Skeletal muscle tissue (tissue), 4 donors: ENCODE data around the gene SLC16A10. TPM values are rescaled to one million over a fixed set of nuclear protein-coding genes. Genes with fewer than 3 reads are reported as not detected.
"Not testable (repeated sequence)": the region's sequence is repeated elsewhere in the genome, so short reads cannot be mapped to it uniquely, and the experiment has no call there.

Source experiments
- H3K27ac ChIP-seq: one replicate; pipeline ENCODE4 v1.7.0; 2013; ENCODE audit warnings: mild to moderate bottlenecking, low read depth, low read length, inconsistent platforms
- H3K27me3 ChIP-seq, 3 donors: one replicate each; pipeline ENCODE4 v1.7.0; 2013; ENCODE audit warnings: low read length in 3 of 3; ENCODE audit not compliant: control insufficient read depth in 3 of 3, insufficient read depth in 3 of 3
- H3K36me3 ChIP-seq, 3 donors: one replicate each; pipeline ENCODE4 v1.7.0; 2013; ENCODE audit warnings: low read length in 3 of 3; ENCODE audit not compliant: control insufficient read depth in 3 of 3, insufficient read depth in 3 of 3
- H3K4me1 ChIP-seq, 3 donors: one replicate each; pipeline ENCODE4 v1.7.0; 2013; ENCODE audit warnings: low read length in 3 of 3, mild to moderate bottlenecking in 3 of 3; ENCODE audit not compliant: control insufficient read depth in 3 of 3, insufficient read depth in 3 of 3
- H3K4me3 ChIP-seq, 3 donors: one replicate each; pipeline ENCODE4 v1.7.0; 2013; ENCODE audit warnings: low read length in 3 of 3
- H3K9ac ChIP-seq, 3 donors: one replicate each; pipeline ENCODE4 v1.7.0; 2013; ENCODE audit warnings: low read length in 3 of 3, mild to moderate bottlenecking in 3 of 3, moderate library complexity in 2 of 3, low read depth in 1 of 3
- H3K9me3 ChIP-seq, 3 donors: one replicate each; pipeline ENCODE4 v1.7.0; 2013; ENCODE audit warnings: low read length in 3 of 3; ENCODE audit not compliant: control insufficient read depth in 3 of 3
- total RNA-seq: library from RNA; depleted of rRNA; stranded (reverse); fragments of >200 nt; gene quantifications from one replicate; pipeline ENCODE4 v1.2.3, GENCODE V29; 2014
- donor health status: Osteomylitis.

The SLC16A10 gene
- total RNA-seq, 1 donor from 2014 or later, result 40.7 TPM

DNA sequence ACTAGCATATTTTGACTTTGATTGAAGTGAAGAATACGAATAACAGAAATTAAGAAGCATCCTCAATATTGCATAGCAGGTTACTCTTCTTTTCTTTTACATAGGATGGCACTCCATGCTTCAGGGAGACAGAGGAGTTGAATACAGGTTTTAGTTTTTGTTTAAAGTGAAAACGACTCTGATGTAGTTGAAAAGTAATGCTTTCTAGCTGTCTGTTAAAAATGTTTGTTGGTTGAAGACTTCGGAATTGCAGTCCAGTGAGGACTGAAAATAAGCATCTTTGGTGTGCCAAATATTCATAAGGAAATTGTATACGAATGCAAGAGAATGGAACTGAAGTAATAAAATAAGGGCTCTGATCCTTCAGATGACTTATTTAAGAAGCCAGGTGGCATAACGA is 618 bp upstream of the SLC16A10 start:
- Histone ChIP-seq H3K27ac (peak overlapping the region; percentile 59), H3K9ac (peak overlapping the region; percentile 69 to 86 (median 74)), H3K27me3 (peaks cover 0 to 6% (median 0%) of the 10 kb centered on the region in 3 donors), H3K36me3 (no peaks in the 10 kb centered on the region), H3K9me3 (no peaks in the 10 kb centered on the region), H3K4me1 (peaks cover 2 to 14% (median 4%) of the 10 kb centered on the region in 3 donors), H3K4me3 (peak overlapping the region; percentile 74 to 90 (median 82))

DNA sequence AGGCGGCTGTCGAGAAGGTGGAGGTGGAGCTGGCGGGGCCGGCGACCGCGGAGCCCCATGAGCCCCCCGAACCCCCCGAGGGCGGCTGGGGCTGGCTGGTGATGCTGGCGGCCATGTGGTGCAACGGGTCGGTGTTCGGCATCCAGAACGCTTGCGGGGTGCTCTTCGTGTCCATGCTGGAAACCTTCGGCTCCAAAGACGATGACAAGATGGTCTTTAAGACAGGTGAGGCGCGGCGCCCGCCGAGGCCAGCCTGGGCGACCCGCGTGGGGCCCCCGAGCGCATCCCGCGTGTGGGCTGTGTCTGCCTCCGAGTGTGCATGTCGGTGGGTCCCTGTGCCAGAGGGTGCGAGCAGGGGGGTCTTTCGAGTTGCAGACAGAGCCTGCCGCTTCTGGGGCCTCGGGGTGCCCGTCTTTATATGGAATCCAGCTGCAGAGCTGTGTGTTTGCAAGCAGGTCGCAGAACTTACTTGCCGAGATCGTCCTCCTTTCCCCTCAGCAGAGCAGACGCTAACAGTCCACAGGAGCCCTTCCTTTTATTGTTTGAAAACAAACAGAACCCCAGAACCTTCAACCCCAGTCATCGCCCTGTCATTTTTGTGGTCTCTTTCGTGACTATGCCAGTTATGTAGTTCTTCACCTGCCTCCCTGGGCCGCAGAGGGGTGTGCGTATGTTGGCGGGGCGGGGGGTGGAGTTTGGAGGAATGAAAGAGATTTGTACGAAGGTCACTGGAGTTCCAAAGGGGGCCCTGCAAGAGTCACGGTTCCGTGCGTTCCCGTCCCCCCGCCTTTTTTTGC is 766 bp downstream of the SLC16A10 start:
- H3K36me3 ChIP-seq, result no peaks in the 10 kb centered on the region
- H3K9ac ChIP-seq, result peak overlapping the region; percentile 77 to 86 (median 82)
- peak overlapping the region; percentile 82 to 90 (median 89) for H3K4me3 ChIP-seq
- peak overlapping the region; percentile 74 for H3K27ac ChIP-seq
- peaks cover 2 to 14% (median 4%) of the 10 kb centered on the region in 3 donors for H3K4me1 ChIP-seq
- H3K27me3 ChIP-seq, result peaks cover 0 to 6% (median 0%) of the 10 kb centered on the region in 3 donors
- H3K9me3 ChIP-seq, result no peaks in the 10 kb centered on the region

DNA sequence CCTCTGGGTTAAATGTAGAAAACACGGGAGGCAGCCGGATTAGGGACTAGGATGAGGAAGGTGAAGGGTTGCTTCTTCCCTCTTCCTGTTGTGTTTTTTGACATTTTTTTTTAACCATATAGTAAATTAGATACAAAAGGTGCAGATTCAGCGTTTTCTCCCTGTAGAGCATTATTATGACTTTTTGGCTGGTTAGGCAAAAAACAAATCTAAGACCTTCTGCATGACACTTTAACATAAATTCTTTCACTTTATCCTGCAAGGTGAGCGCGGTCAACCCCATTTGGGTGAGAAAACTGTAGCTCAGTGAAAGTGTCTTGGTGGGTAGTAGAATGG is 1.3 kb downstream of the SLC16A10 start:
- peak overlapping the region; percentile 77 to 86 (median 82) for H3K9ac ChIP-seq
- H3K27me3 ChIP-seq, result peaks cover 0 to 6% (median 0%) of the 10 kb centered on the region in 3 donors
- peak overlapping the region; percentile 74 for H3K27ac ChIP-seq
- H3K4me3 ChIP-seq, result peak overlapping the region; percentile 82 to 90 (median 89)
- no peaks in the 10 kb centered on the region for H3K36me3 ChIP-seq
- H3K4me1 ChIP-seq, result peaks cover 2 to 18% (median 4%) of the 10 kb centered on the region in 3 donors
- no peaks in the 10 kb centered on the region for H3K9me3 ChIP-seq

DNA sequence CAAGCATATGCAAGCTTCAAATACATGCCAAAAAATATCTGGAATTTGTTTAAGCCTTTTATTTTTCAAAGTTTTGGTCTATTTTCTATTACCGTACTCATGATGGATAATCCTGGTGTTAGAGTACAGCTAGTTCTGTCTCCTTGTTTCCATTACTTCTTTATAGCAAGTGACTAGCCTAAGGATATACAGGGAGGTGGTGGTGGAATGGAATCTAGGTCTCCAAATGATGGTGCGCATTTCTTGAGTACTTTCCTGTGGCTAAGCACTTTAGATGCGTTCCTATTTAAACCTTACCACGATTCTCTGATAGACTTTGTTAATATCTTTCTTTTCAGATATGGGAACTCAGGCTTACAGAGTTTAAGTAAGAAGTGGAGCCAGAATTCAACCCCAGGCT is 3.5 kb downstream of the SLC16A10 start:
- Histone ChIP-seq H3K27me3 (peaks cover 0 to 6% (median 0%) of the 10 kb centered on the region in 3 donors), H3K4me1 (peaks cover 4 to 31% (median 4%) of the 10 kb centered on the region in 3 donors), H3K27ac (peak overlapping the region; percentile 14), H3K9me3 (no peaks in the 10 kb centered on the region), H3K36me3 (no peaks in the 10 kb centered on the region), H3K4me3 (peak overlapping the region in 2 of 3 donors; percentile 89 to 90), H3K9ac (no peak overlapping the region)

DNA sequence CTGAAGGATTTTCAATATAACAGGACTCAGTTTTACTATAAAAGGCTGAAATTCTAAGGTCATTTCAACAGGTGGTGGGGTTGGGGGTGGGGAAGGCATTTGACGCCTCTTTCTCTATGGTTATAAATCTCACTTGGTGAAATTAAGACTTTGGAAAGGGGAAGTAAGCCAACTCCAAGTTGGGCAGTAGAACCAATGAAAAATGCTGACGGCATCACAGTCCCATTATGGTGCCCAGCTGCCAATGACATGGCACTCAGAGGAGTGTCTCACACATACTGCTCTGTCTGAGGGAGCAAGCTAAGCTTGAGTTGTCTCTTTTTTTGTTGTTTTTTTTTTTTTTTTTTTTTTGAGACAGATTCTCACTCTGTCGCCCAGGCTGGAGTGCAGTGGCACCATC is 4.7 kb downstream of the SLC16A10 start:
- H3K36me3 ChIP-seq, result no peaks in the 10 kb centered on the region
- no peaks in the 10 kb centered on the region for H3K9me3 ChIP-seq
- H3K4me1 ChIP-seq, result peaks cover 4 to 26% (median 4%) of the 10 kb centered on the region in 3 donors
- H3K27me3 ChIP-seq, result peaks cover 0 to 6% (median 0%) of the 10 kb centered on the region in 3 donors
- peak overlapping the region; percentile 57 for H3K27ac ChIP-seq
- peak overlapping the region in 2 of 3 donors; percentile 39 to 48 for H3K9ac ChIP-seq
- H3K4me3 ChIP-seq, result peak overlapping the region in 2 of 3 donors; percentile 41 to 89

DNA sequence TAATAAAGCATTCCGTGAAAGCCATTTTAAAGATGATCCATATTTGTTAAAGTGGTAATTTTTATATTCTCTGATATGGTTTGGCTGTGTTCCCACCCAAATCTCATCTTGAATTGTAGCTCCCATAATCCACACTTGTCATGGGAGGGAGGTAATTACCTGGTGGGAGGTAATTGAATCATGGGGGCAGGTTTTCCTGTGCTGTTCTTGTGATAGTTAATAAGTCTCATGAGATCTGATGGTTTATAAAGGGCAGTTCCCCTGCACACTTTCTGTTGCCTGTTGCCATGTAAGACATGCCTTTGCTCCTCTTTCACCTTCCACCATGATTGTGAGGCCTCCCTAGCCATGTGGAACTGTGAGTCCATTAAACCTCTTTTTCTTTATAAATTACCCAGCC is 8.2 kb downstream of the SLC16A10 start:
- H3K27me3 ChIP-seq, H3K9me3 ChIP-seq, H3K4me3 ChIP-seq, H3K27ac ChIP-seq, H3K9ac ChIP-seq, H3K36me3 ChIP-seq: not testable (repeated sequence)
- peaks cover 0 to 16% (median 2%) of the 10 kb centered on the region in 3 donors for H3K4me1 ChIP-seq

DNA sequence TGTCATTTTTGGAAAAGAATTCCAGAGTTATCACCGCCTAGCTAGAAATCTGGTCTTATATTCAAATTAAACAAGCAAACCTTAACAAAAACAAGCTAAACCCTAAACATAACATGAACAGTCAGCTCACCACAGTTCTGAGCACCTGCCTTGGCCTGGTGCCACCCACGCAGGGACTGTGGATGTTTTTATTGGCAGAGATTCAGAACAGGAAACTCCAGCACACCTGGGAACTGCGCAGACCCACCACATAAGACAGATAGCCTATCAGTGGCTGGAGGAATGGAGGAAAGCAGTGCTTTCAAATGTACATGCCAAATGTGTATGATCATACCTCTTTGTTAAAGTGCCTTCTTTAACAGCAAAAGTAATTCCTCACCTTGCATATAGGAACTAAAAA is 8.9 kb downstream of the SLC16A10 start:
- Histone ChIP-seq H3K27me3 (no peaks in the 10 kb centered on the region), H3K4me3 (no peak overlapping the region), H3K36me3 (no peaks in the 10 kb centered on the region), H3K27ac (no peak overlapping the region), H3K9me3 (no peaks in the 10 kb centered on the region), H3K4me1 (peaks cover 0 to 16% (median 2%) of the 10 kb centered on the region in 3 donors), H3K9ac (no peak overlapping the region)

DNA sequence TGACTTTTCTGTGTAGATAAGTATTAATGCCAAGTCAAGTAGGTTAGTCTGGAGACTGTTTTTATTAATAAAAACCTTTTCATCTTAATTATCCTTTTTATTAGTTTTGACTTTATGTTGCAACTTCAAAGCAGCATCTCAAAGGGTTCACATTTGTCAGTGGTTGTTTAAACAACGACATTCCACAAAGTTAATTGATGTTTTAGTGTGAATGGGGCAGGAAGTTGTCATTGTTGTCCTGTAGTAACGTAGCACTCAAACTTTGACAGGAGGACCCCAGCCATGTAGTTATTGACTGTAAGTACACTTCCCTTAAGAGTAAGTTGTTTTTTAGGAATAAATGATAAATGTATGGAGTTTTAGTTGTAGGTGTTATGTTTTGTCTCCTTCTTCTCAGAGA is 11.3 kb downstream of the SLC16A10 start:
- Histone ChIP-seq H3K4me3 (no peak overlapping the region), H3K9me3 (no peaks in the 10 kb centered on the region), H3K9ac (no peak overlapping the region), H3K4me1 (peaks cover 0 to 12% (median 2%) of the 10 kb centered on the region in 3 donors), H3K36me3 (peaks cover 0 to 3% (median 0%) of the 10 kb centered on the region in 3 donors), H3K27ac (no peak overlapping the region), H3K27me3 (no peaks in the 10 kb centered on the region)

DNA sequence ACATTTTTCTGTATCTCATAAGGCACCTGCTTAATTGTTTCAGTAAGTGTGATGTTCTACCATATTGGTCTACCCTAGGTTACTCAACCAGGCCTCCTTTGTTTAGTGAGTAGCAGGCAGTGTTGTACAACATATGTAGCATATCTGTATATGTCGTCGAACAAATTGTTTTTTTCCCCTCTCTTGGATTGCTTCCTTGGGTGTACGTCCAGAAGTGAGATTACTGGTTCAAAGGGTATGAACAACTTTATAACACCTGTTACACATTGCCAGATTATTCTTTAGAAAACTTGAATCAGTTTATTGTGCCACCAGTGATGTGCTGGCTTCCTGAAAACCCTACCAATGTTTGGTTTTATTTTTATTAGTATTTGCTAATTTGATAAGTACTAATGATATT is 14.7 kb downstream of the SLC16A10 start:
- H3K9me3 ChIP-seq, result no peaks in the 10 kb centered on the region
- H3K4me1 ChIP-seq, result peaks cover 7 to 16% (median 12%) of the 10 kb centered on the region in 3 donors
- no peak overlapping the region for H3K4me3 ChIP-seq
- no peak overlapping the region for H3K9ac ChIP-seq
- H3K27ac ChIP-seq, result no peak overlapping the region
- H3K36me3 ChIP-seq, result peaks cover 0 to 3% (median 0%) of the 10 kb centered on the region in 3 donors
- no peaks in the 10 kb centered on the region for H3K27me3 ChIP-seq

DNA sequence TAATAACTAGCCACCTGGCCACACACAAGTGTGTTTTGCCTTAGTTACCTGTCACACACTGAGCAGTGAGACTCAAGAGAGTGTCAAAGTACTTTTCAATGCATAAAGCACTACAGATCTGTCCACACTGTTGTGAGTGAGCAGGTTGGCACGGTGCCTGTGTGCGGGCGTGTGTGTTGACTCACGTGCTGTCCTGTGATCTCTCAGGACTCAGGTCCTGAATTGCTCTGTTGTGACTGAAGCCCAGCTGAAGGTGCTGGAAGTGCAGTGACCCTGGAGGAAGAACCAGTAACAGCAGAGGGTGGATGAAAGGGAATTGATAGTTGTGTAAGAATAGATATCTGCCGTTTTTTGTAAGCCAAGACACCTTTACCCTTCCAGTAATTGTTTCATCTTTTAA is 18.3 kb downstream of the SLC16A10 start:
- Histone ChIP-seq H3K9ac (peak overlapping the region in 1 of 3 donors; percentile 63), H3K27ac (peak overlapping the region; percentile 52), H3K27me3 (no peaks in the 10 kb centered on the region), H3K9me3 (no peaks in the 10 kb centered on the region), H3K4me1 (peaks cover 7 to 16% (median 12%) of the 10 kb centered on the region in 3 donors), H3K4me3 (peak overlapping the region in 1 of 3 donors; percentile 52), H3K36me3 (peaks cover 0 to 3% (median 0%) of the 10 kb centered on the region in 3 donors)
